Nephron (organoid): ENCODE data around the gene CNTNAP2.

Experiments used
- H3K27ac Mint-ChIP-seq, 3 experiments: 2 replicates each; pipeline ENCODE4 v1.8.0; 2020; ENCODE audit warnings: mixed read lengths in 3 of 3, mild to moderate bottlenecking in 2 of 3, moderate library complexity in 1 of 3
- H3K27me3 Mint-ChIP-seq: 2 replicates; pipeline ENCODE4 v1.8.0; 2021; ENCODE audit warnings: low read depth, mild to moderate bottlenecking, moderate library complexity, mixed read lengths
- H3K36me3 Mint-ChIP-seq: 2 replicates; pipeline ENCODE4 v1.8.0; 2020; ENCODE audit warnings: low read depth, mixed read lengths
- H3K4me1 Mint-ChIP-seq: 2 replicates; pipeline ENCODE4 v1.8.0; 2020; ENCODE audit warnings: mixed read lengths
- H3K4me3 Mint-ChIP-seq, 3 experiments: 2 replicates each; pipeline ENCODE4 v1.8.0; 2020; ENCODE audit warnings: mild to moderate bottlenecking in 3 of 3, mixed read lengths in 3 of 3, moderate library complexity in 2 of 3
- H3K9me3 Mint-ChIP-seq: 2 replicates; pipeline ENCODE4 v1.8.0; 2020; ENCODE audit warnings: mixed read lengths
- CTCF ChIP-seq, 3 experiments: fragments of 200-600 bp; sonication (generic); IDR thresholded peaks; one replicate each; pipeline ENCODE4 v1.5.0; 2021; ENCODE audit warnings: antibody characterized with exemption in 3 of 3; ENCODE audit not compliant: unreplicated experiment in 3 of 3

Gene CNTNAP2

GRCh38 chr7:146201945-146202344 is 85.3 kb downstream of the CNTNAP2 start:
- Mint-ChIP-seq H3K9me3 (no peaks in the 10 kb centered on the region), H3K36me3 (no peaks in the 10 kb centered on the region), H3K4me1 (no peaks in the 10 kb centered on the region), H3K27ac (no peak overlapping the region), H3K4me3 (no peak overlapping the region), H3K27me3 (no peaks in the 10 kb centered on the region)
- TF ChIP-seq CTCF (IDR thresholded peaks at IDR 0.05; ENCODE audit: unreplicated experiment in 3 of 3) = no peak

GRCh38 chr7:146206270-146206669 is 89.7 kb downstream of the CNTNAP2 start:
- Mint-ChIP-seq H3K4me3 (no peak overlapping the region), H3K27me3 (no peaks in the 10 kb centered on the region), H3K36me3 (no peaks in the 10 kb centered on the region), H3K9me3 (no peaks in the 10 kb centered on the region), H3K4me1 (no peaks in the 10 kb centered on the region), H3K27ac (no peak overlapping the region)
- TF ChIP-seq CTCF (IDR thresholded peaks at IDR 0.05; ENCODE audit: unreplicated experiment in 3 of 3) = no peak

- Mint-ChIP-seq H3K27ac (no peak overlapping the region), H3K36me3 (no peaks in the 10 kb centered on the region), H3K4me3 (no peak overlapping the region), H3K9me3 (no peaks in the 10 kb centered on the region), H3K4me1 (no peaks in the 10 kb centered on the region), H3K27me3 (no peaks in the 10 kb centered on the region)
- no peak for TF ChIP-seq CTCF (IDR thresholded peaks at IDR 0.05; ENCODE audit: unreplicated experiment in 3 of 3)
Observed at GRCh38 chr7:146208492-146208891, 91.9 kb downstream of the CNTNAP2 start.

GRCh38 chr7:146214842-146215241 is 98.2 kb downstream of the CNTNAP2 start:
- Mint-ChIP-seq H3K36me3 (no peaks in the 10 kb centered on the region), H3K27me3 (peaks cover 4% of the 10 kb centered on the region), H3K9me3 (no peaks in the 10 kb centered on the region), H3K4me3 (no peak overlapping the region), H3K4me1 (no peaks in the 10 kb centered on the region), H3K27ac (no peak overlapping the region)
- no peak for TF ChIP-seq CTCF (IDR thresholded peaks at IDR 0.05; ENCODE audit: unreplicated experiment in 3 of 3)

- Mint-ChIP-seq H3K27me3 (peaks cover 4% of the 10 kb centered on the region), H3K4me3 (no peak overlapping the region)
- no peak for TF ChIP-seq CTCF (IDR thresholded peaks at IDR 0.05; ENCODE audit: unreplicated experiment in 3 of 3)
Observed at GRCh38 chr7:146216396-146217041, 99.9 kb downstream of the CNTNAP2 start.

GRCh38 chr7:146223851-146224250 is 107.2 kb downstream of the CNTNAP2 start:
- no peaks in the 10 kb centered on the region for H3K4me1 Mint-ChIP-seq
- H3K9me3 Mint-ChIP-seq = no peaks in the 10 kb centered on the region
- H3K4me3 Mint-ChIP-seq = no peak overlapping the region
- no peaks in the 10 kb centered on the region for H3K27me3 Mint-ChIP-seq
- H3K36me3 Mint-ChIP-seq = no peaks in the 10 kb centered on the region
- H3K27ac Mint-ChIP-seq = no peak overlapping the region
- TF ChIP-seq CTCF (IDR thresholded peaks at IDR 0.05; ENCODE audit: unreplicated experiment in 3 of 3) = no peak

More at GRCh38 chr7:146216396-146217041, 99.9 kb downstream of the CNTNAP2 start:
- no peaks in the 10 kb centered on the region for H3K4me1 Mint-ChIP-seq
- H3K36me3 Mint-ChIP-seq = no peaks in the 10 kb centered on the region
- H3K27ac Mint-ChIP-seq = no peak overlapping the region
- no peaks in the 10 kb centered on the region for H3K9me3 Mint-ChIP-seq
